K562 (cell line): ENCODE data around the gene PRMT7. TPM values are rescaled to one million over a fixed set of nuclear protein-coding genes. Genes with fewer than 3 reads are reported as not detected.

Source experiments
- HDAC2 ChIP-seq: fragments of 450-650 bp; IDR thresholded peaks from 2 replicates; pipeline ENCODE4 v1.6.1; 2016; ENCODE audit warnings: mild to moderate bottlenecking
- HLTF ChIP-seq: fragments of 450-650 bp; IDR thresholded peaks from 2 replicates; pipeline ENCODE4 v1.6.1; 2016
- ZNF274 ChIP-seq: IDR thresholded peaks from 2 replicates; pipeline ENCODE4 v1.6.1; 2011; ENCODE audit warnings: low read depth, mild to moderate bottlenecking, low read length, moderate library complexity, borderline replicate concordance
- ZNF584 ChIP-seq: fragments of 200-800 bp; sonication (Bioruptor generic); IDR thresholded peaks from 2 replicates; pipeline ENCODE4 v1.6.1; 2016; ENCODE audit warnings: low read depth, mild to moderate bottlenecking, missing genetic modification characterization, missing compliant biosample characterization
- polyA plus RNA-seq, 8 experiments: library from polyadenylated mRNA; depleted of rRNA in 4 of 8; stranded (reverse) in 5 of 8; unstranded in 3 of 8; fragments of >200 nt; fragmentation: Nextera tagmentation in 2 of 8; fragmentation: Illumina TruSeq in 1 of 8; extraction: Ambion mirVana in 2 of 8; extraction: Trizol in 1 of 8; gene quantifications; 2 replicates each; pipeline versions ENCODE4 v1.2.1 to v1.2.3, GENCODE V29; 2011 to 2014; ENCODE audit warnings: inconsistent platforms in 1 of 8, missing spikeins in 1 of 8
- total RNA-seq, 7 experiments: library from RNA; depleted of rRNA in 6 of 7; stranded (reverse); fragments of >200 nt in 6 of 7; fragmentation: Illumina TruSeq in 2 of 7; extraction: Trizol in 2 of 7; gene quantifications; 2 replicates each; pipeline versions ENCODE4 v1.2.1 to v1.2.3, GENCODE V29; 2011 to 2021; ENCODE audit warnings: low replicate concordance in 1 of 7
- TF ChIP-seq, protein P1 (sequence below): fragments of 200-800 bp; sonication (Bioruptor generic); IDR thresholded peaks from 2 replicates; pipeline ENCODE4 v1.6.1; 2017; ENCODE audit warnings: missing genetic modification characterization, missing compliant biosample characterization
- TF ChIP-seq, protein P2 (sequence below), 2 experiments: fragments of 150-350 bp in 1 of 2; IDR thresholded peaks; 2 replicates each; pipeline ENCODE4 v1.6.1; 2012 to 2016; ENCODE audit warnings: low read depth in 2 of 2, low read length in 2 of 2, mild to moderate bottlenecking in 1 of 2, moderate library complexity in 1 of 2

PRMT7 gene
- total and polyA plus RNA-seq, 9 of the 15 experiments (the other 6 are each of a cell fraction or from before 2014, with no cell fraction given), result 6.4 to 88.8 (median 73.1) TPM

DNA sequence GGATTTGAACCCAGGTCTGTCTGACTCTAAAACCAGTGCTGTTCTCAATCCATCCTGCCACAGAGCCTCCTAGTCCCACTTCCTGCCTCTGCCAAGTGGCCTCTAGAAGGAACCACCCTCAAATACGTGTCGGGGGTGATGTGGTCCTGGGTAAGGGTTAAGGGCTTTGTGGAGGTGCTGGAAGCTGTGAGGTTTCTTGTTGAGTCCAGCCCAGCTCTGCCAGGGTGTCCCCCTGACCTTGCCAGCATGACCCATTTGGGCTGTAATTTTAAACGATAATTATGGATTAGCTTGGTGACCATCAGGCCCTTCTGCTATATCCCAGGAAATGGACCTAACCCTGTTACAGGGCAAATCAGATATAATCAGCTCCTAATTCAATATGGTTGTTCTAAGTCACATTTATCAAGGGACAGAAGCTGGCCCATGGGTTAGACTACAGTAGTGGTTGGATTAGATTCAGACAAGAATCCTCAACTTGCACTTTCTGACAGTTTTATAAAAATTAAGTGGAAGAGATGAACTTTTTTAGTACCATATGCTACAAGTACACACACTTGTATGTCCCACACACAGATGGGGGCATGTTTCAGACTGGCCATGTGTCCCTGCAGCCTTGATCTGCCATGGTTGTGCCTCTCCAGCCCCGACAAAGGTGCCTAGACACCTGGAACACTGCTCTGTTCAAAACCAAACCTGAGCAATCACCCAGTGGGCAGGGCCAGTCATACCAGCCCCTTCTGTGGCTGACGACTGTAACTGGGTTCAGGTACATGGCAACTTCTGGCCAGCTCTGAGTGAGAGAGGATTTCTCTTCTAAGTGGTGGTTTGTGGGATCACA lies 89.5 kb downstream of the PRMT7 start (continued):
- TF ChIP-seq, protein P1, sequence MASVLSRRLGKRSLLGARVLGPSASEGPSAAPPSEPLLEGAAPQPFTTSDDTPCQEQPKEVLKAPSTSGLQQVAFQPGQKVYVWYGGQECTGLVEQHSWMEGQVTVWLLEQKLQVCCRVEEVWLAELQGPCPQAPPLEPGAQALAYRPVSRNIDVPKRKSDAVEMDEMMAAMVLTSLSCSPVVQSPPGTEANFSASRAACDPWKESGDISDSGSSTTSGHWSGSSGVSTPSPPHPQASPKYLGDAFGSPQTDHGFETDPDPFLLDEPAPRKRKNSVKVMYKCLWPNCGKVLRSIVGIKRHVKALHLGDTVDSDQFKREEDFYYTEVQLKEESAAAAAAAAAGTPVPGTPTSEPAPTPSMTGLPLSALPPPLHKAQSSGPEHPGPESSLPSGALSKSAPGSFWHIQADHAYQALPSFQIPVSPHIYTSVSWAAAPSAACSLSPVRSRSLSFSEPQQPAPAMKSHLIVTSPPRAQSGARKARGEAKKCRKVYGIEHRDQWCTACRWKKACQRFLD (CRISPR knock-in tag), result 0 out of 2 replicates have a peak, but pooled peaks have one; percentile 39
- TF ChIP-seq ZNF274 (no peak), HLTF (no peak), ZNF584 (CRISPR knock-in tag) (peak; percentile 23; the same call in 1 of the 2 replicates), HDAC2 (no peak)
- TF ChIP-seq, protein P2, sequence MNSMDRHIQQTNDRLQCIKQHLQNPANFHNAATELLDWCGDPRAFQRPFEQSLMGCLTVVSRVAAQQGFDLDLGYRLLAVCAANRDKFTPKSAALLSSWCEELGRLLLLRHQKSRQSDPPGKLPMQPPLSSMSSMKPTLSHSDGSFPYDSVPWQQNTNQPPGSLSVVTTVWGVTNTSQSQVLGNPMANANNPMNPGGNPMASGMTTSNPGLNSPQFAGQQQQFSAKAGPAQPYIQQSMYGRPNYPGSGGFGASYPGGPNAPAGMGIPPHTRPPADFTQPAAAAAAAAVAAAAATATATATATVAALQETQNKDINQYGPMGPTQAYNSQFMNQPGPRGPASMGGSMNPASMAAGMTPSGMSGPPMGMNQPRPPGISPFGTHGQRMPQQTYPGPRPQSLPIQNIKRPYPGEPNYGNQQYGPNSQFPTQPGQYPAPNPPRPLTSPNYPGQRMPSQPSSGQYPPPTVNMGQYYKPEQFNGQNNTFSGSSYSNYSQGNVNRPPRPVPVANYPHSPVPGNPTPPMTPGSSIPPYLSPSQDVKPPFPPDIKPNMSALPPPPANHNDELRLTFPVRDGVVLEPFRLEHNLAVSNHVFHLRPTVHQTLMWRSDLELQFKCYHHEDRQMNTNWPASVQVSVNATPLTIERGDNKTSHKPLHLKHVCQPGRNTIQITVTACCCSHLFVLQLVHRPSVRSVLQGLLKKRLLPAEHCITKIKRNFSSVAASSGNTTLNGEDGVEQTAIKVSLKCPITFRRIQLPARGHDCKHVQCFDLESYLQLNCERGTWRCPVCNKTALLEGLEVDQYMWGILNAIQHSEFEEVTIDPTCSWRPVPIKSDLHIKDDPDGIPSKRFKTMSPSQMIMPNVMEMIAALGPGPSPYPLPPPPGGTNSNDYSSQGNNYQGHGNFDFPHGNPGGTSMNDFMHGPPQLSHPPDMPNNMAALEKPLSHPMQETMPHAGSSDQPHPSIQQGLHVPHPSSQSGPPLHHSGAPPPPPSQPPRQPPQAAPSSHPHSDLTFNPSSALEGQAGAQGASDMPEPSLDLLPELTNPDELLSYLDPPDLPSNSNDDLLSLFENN (IDR thresholded peaks at IDR 0.05; ENCODE audit: low read depth in 2 of 2, low read length in 2 of 2), result no peak
